ENCODE data around the gene ATP10D.

- TF ChIP-seq POLR2A (IDR thresholded peaks at IDR 0.05; ENCODE audit: extremely low read depth, insufficient read length) = no peak
- TF ChIP-seq, protein P1, sequence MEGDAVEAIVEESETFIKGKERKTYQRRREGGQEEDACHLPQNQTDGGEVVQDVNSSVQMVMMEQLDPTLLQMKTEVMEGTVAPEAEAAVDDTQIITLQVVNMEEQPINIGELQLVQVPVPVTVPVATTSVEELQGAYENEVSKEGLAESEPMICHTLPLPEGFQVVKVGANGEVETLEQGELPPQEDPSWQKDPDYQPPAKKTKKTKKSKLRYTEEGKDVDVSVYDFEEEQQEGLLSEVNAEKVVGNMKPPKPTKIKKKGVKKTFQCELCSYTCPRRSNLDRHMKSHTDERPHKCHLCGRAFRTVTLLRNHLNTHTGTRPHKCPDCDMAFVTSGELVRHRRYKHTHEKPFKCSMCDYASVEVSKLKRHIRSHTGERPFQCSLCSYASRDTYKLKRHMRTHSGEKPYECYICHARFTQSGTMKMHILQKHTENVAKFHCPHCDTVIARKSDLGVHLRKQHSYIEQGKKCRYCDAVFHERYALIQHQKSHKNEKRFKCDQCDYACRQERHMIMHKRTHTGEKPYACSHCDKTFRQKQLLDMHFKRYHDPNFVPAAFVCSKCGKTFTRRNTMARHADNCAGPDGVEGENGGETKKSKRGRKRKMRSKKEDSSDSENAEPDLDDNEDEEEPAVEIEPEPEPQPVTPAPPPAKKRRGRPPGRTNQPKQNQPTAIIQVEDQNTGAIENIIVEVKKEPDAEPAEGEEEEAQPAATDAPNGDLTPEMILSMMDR (IDR thresholded peaks at IDR 0.05; ENCODE audit: low read depth, low read length) = no peak
- no peak for TF ChIP-seq MYC (IDR thresholded peaks at IDR 0.05; ENCODE audit: low read depth, low read length)
- no peak for TF ChIP-seq MAX (IDR thresholded peaks at IDR 0.05; ENCODE audit: low read depth, low read length)
Observed at GRCh38 chr4:47451657-47452056, 33.4 kb upstream of the ATP10D start.

Data from NB4 (cell line).